Measurements from ENCODE around the gene CPHXL.

GRCh38 chr16:75701361-75701760, 24.9 kb downstream of the CPHXL start, which contains the start of gene DUXB:
- TF ChIP-seq CTCF (conservative IDR thresholded peaks at IDR 0.05 in 1 of 2, IDR thresholded peaks at IDR 0.05 in 1 of 2; ENCODE audit: extremely low read depth in 1 of 2, insufficient read depth in 1 of 2, low read depth in 1 of 2, low read length in 2 of 2): no peak
- TF ChIP-seq EZH2 (IDR thresholded peaks at IDR 0.05; ENCODE audit: borderline replicate concordance, low read length): no peak
